H54 (cell line): Measurements from ENCODE around the gene SLC5A1.

Experiments
- DNase-seq: peaks from one replicate; pipeline ENCODE4 v3.0.0; 2011; ENCODE audit warnings: low spot score, mixed read lengths; ENCODE audit not compliant: insufficient read length
- FAIRE-seq: peaks from 3 replicates; lab custom pipeline; 2011; peaks lifted over from hg19 to GRCh38; lab: Jason Lieb, UNC
- POLR2A ChIP-seq: IDR thresholded peaks from 2 replicates; pipeline ENCODE4 v1.6.1; 2011; ENCODE audit warnings: low read depth, mild to moderate bottlenecking, low read length

SLC5A1 gene

GRCh38 chr22:32059426-32059825, 16.4 kb downstream of the SLC5A1 start:
- DNase-seq (no peak), FAIRE-seq (no peak)
- TF ChIP-seq POLR2A, result no peak

GRCh38 chr22:32063701-32064100, 20.6 kb downstream of the SLC5A1 start:
- no peak for DNase-seq
- no peak for FAIRE-seq
- TF ChIP-seq POLR2A, result no peak

GRCh38 chr22:32066820-32067219, 23.8 kb downstream of the SLC5A1 start:
- DNase-seq (no peak), FAIRE-seq (no peak)
- no peak for TF ChIP-seq POLR2A

- no peak for TF ChIP-seq POLR2A
- FAIRE-seq (no peak), DNase-seq (no peak)
Measured at GRCh38 chr22:32067613-32068012, 24.6 kb downstream of the SLC5A1 start.

GRCh38 chr22:32069579-32070372, 26.7 kb downstream of the SLC5A1 start:
- TF ChIP-seq POLR2A, result no peak
- DNase-seq, result no peak
- FAIRE-seq, result no peak

GRCh38 chr22:32073262-32073661, 30.2 kb downstream of the SLC5A1 start:
- FAIRE-seq (no peak), DNase-seq (no peak)

GRCh38 chr22:32073823-32074380, 30.8 kb downstream of the SLC5A1 start:
- FAIRE-seq, result no peak
- no peak for DNase-seq
- no peak for TF ChIP-seq POLR2A

More at GRCh38 chr22:32073262-32073661, 30.2 kb downstream of the SLC5A1 start:
- TF ChIP-seq POLR2A, result no peak

GRCh38 chr22:32075997-32076760, 33.1 kb downstream of the SLC5A1 start:
- FAIRE-seq, result no peak
- no peak for DNase-seq
- no peak for TF ChIP-seq POLR2A

- FAIRE-seq (no peak), DNase-seq (no peak)
- TF ChIP-seq POLR2A, result no peak
Measured at GRCh38 chr22:32076761-32077084, 33.7 kb downstream of the SLC5A1 start.

GRCh38 chr22:32077151-32077550, 34.1 kb downstream of the SLC5A1 start:
- TF ChIP-seq POLR2A, result no peak
- DNase-seq (no peak), FAIRE-seq (no peak)

GRCh38 chr22:32079130-32080089, 36.3 kb downstream of the SLC5A1 start:
- peak; percentile 89 for FAIRE-seq
- TF ChIP-seq POLR2A, result no peak
- DNase-seq, result peak; percentile 51

GRCh38 chr22:32080904-32081303, 37.8 kb downstream of the SLC5A1 start:
- DNase-seq (peak; percentile 12), FAIRE-seq (no peak)
- no peak for TF ChIP-seq POLR2A

- no peak for FAIRE-seq
- DNase-seq, result no peak
- TF ChIP-seq POLR2A, result no peak
Measured at GRCh38 chr22:32082331-32082730, 39.3 kb downstream of the SLC5A1 start.
